Measurements from ENCODE around the gene FXYD7. TPM values are rescaled to one million over a fixed set of nuclear protein-coding genes. Genes with fewer than 3 reads are reported as not detected.
A peak's percentile ranks its signal among the peaks of the same experiment; 100 is the strongest.

The FXYD7 gene
- total RNA-seq, 1 experiment from 2014 or later = 0.71 TPM

GRCh38 chr19:35164418-35164817, 21.4 kb downstream of the FXYD7 start (continued):
- TF ChIP-seq REST (IDR thresholded peaks at IDR 0.05; ENCODE audit: low read depth) (no peak), RAD21 (IDR thresholded peaks at IDR 0.05; ENCODE audit: low read depth) (no peak), SRF (IDR thresholded peaks at IDR 0.05; ENCODE audit: low read depth) (no peak), CBX3 (IDR thresholded peaks at IDR 0.05; ENCODE audit: low read depth) (no peak), CTCF (IDR thresholded peaks at IDR 0.05 in 2 of 3, conservative IDR thresholded peaks at IDR 0.05 in 1 of 3; ENCODE audit: borderline replicate concordance in 1 of 3, insufficient read depth in 1 of 3, low read depth in 2 of 3, low read length in 2 of 3) (no peak)

GRCh38 chr19:35165200-35166058, 22.4 kb downstream of the FXYD7 start:
- H3K27ac ChIP-seq (ENCODE audit: low read depth, low read length) = peak overlapping the region; percentile 34; the same call in 1 of the 2 replicates
- ATAC-seq = no peak
- H3K36me3 ChIP-seq (ENCODE audit: control insufficient read depth in 1 of 2, insufficient read depth in 2 of 2, low read length in 2 of 2) = peaks cover 7 to 34% of the 10 kb centered on the region in 2 experiments; a peak in 3 of 4 replicates
- CTCF ChIA-PET = no interaction called here
- no peak overlapping the region for H2AFZ ChIP-seq (ENCODE audit: low read depth, low read length, poor library complexity, severe bottlenecking)
- RAD21 ChIA-PET (ENCODE audit: low non-redundant PET in 1 of 2, low total read pairs in 2 of 2, uncharacterized antibody in 2 of 2, unreplicated experiment in 2 of 2) = no interaction called here
- H3K27me3 ChIP-seq (ENCODE audit: insufficient read depth, low read length) = no peaks in the 10 kb centered on the region
- BruUV-seq (replicated peaks) = no TSS peak
- intact Hi-C loops (cut with micrococcal nuclease) = no loop called here
- H4K20me1 ChIP-seq (ENCODE audit: insufficient read depth) = no peaks in the 10 kb centered on the region
- peak overlapping the region; percentile 58; the same call in 1 of the 2 replicates for H3K9ac ChIP-seq (ENCODE audit: low read length)
- H3K9me2 ChIP-seq (ENCODE audit: insufficient read depth) = no peaks in the 10 kb centered on the region
- H3K9me3 ChIP-seq (ENCODE audit: control insufficient read depth in 1 of 2, insufficient read depth in 1 of 2, low read depth in 1 of 2, low read length in 2 of 2) = peaks cover 0 to 4% of the 10 kb centered on the region in 2 experiments; a peak in 1 of 4 replicates
- H3K4me1 ChIP-seq (ENCODE audit: control insufficient read depth in 1 of 2, insufficient read depth in 2 of 2, low read length in 2 of 2) = peaks cover 42 to 84% of the 10 kb centered on the region in 2 experiments
- no peaks in the 10 kb centered on the region for H3K79me2 ChIP-seq (ENCODE audit: insufficient read depth, low read length)
- no peak for TF ChIP-seq POLR2A (IDR thresholded peaks at IDR 0.05; ENCODE audit: borderline replicate concordance, extremely low read depth, insufficient read depth, insufficient read length)
- no peak for TF ChIP-seq ELF1 (IDR thresholded peaks at IDR 0.05; ENCODE audit: borderline replicate concordance, low read depth)
- no peak for TF ChIP-seq TCF7L2 (IDR thresholded peaks at IDR 0.05; ENCODE audit: borderline replicate concordance, extremely low read depth, insufficient read depth, insufficient read length)
- TF ChIP-seq ZNF274 (IDR thresholded peaks at IDR 0.05; ENCODE audit: low read depth, low read length) = no peak
- TF ChIP-seq SRF (IDR thresholded peaks at IDR 0.05; ENCODE audit: low read depth) = no peak
- H3K4me3 ChIP-seq (replicated peaks in 1 of 2; ENCODE audit: low read depth in 1 of 2, low read length in 2 of 2) = no peak overlapping the region
- H3K4me2 ChIP-seq (ENCODE audit: low read length) = peak overlapping the region; percentile 77
- POLR2A ChIA-PET = no interaction called here
- DNase-seq (ENCODE audit: low read depth, low spot score) = no peak

Data from HCT116 (cell line).